Stimulated activated CD8-positive, alpha-beta memory T cell treated with anti-CD3 and anti-CD28 coated beads, Interleukin-15, amount 100 ng/mL, for 4 hours (primary cell): ENCODE measurements around the gene DST.
"Not testable (repeated sequence)": the region's sequence is repeated elsewhere in the genome, so short reads cannot be mapped to it uniquely, and the experiment has no call there.

Experiments used
- DNase-seq, 2 donors: peaks; one replicate each; pipeline ENCODE4 v3.0.0-alpha.2; 2020; ENCODE audit warnings: low read depth in 2 of 2

DST gene

DNA sequence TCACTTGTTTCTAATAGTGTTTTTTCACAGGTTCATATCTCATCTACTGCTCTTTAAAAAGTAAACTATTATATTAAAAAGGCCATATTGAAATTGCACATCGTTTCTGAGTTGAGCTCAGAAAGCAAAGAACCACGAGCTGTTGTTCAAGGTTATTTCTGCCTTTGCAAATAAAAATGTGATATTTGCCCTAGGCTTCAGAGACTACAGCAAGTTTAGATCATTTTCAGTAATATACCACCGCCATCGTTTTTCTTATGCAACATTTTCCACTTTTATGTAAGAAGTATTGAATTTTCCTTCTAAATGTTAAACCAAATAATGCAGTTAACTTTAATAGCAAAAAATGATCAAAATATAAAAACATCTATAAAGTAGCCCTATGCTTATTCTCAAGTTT, 71.1 kb downstream of the DST start:
- DNase-seq, result no peak

DNA sequence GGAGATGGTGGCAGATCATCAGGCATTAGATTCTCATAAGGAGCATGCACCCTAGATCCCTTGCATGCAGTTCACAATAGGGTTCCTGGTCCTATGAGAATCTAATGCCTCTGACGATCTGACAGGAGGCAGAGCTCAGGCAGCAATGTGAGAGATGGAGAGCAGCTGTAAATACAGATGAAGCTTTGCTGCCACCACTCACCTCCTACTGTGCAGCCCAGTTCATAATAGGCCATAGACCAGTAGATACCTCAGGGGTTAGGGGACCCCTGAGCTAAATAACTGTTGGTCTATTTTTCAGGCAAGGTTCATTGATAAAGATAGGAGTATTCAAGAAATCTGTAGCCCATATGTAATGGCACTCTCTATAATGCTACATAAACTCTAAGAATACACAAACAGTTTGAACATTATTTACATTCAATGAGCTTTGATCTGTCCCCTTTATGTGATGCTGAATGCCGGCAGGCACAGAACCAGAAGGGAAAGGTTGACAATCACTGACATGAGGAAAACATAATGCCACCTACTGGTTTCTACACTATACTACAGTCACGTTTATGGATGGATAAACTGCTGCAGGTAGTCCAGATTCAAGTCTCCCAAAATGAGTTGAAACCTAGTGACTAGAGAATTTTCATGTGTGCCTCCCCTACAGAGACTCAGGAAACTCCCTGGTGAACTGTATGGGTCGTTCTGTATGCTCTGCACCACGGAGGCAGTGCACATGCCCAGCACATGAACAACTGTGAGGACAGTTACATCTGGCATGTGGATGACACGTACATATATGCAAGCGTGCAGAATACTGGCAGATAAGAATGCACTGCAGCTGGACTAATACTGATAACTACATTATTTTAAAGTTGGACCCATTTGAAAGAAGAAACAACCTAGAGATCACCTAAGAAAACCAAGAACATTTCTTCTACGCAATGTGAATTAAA, 72.0 kb downstream of the DST start:
- no peak for DNase-seq

DNA sequence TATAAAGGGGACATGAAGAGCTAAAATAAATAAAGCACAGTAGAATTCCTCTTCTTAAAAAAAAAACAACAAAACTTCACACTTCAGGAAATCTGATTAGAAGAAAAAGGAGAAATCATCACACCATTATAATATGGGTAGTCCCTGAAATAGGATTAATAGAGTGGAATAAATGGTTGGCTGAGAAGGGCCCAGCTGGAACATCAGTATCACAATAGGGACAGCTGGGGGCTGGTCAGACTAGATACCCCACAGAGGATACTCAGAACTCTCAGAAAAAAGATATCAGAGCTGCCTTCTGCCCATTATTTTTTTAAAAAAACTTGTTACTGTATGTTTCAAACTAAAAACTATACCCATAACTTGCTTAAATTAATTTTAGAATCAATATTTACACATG, 75.2 kb downstream of the DST start:
- no peak for DNase-seq

DNA sequence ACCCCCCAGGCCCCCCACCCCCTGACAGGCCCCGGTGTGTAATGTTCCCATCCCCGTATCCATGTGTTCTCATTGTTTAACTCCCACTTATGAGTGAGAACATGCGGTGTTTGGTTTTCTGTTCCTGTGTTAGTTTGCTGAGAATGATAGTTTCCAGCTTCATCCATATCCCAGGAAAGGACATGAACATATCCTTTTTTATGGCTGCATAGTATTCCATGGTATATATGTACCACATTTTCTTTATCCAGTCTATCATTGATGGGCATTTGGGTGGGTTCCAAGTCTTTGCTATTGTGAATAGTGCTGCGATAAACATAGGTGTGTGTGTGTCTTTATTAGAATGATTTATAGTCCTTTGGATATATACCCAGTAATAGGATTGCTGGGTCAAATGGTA, 80.0 kb downstream of the DST start:
- DNase-seq, result not testable (repeated sequence)

DNA sequence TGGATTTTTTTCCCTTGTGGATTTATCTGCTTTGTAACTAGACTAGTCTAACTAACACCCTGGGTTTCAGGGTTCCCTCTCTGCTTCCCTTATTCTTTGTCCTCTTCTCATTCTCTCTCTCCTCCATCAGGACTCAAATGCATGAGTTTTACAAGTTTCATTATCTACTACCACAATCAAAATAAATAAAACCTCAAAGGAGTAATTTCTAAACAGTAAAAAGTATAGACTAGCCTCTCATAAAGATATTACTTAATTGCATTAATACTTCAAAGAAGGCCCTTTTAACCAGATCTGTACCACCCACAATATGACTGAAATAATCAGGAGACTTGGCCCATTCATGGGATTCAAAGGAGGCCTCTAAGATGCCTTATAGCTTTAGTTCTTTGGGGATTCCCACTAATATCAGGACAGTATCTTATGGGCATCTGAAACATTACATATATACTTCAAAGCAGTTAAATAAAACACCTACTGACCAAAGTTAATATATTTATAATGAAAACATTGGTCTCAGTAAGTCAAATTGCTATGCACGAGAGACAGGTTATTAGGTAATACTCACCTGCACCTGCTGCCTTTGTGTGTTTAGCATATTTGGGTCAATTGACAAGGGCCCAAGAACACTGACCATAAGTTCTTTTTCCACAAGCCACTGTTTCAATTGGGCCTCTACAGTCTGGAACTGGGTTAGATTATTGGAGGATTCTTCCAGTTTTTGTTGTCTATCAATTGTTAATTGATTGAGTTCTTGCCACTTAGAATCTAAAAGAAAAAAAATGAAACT, 85.7 kb downstream of the DST start:
- no peak for DNase-seq

DNA sequence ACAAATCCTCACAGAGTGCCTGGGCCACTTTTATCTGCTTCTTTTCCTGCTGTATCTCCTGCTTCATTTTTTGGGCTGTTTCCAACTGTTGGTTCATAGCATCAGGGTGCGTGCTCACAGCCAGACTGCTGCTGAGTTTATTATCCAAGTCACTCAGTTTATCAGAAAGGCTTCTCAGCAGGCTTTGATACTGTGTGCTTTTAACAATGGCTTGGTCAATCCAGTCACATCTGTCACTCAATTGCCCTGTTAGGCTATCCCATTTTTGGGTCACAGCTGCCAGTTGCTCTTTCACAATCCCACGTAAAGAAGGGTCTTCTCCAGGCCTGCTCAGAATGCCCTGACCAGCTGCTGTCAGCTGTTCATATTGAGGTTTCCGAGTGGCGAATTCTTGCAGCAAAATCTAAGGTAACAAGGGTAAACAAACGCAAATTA, 87.2 kb downstream of the DST start:
- DNase-seq, result no peak

DNA sequence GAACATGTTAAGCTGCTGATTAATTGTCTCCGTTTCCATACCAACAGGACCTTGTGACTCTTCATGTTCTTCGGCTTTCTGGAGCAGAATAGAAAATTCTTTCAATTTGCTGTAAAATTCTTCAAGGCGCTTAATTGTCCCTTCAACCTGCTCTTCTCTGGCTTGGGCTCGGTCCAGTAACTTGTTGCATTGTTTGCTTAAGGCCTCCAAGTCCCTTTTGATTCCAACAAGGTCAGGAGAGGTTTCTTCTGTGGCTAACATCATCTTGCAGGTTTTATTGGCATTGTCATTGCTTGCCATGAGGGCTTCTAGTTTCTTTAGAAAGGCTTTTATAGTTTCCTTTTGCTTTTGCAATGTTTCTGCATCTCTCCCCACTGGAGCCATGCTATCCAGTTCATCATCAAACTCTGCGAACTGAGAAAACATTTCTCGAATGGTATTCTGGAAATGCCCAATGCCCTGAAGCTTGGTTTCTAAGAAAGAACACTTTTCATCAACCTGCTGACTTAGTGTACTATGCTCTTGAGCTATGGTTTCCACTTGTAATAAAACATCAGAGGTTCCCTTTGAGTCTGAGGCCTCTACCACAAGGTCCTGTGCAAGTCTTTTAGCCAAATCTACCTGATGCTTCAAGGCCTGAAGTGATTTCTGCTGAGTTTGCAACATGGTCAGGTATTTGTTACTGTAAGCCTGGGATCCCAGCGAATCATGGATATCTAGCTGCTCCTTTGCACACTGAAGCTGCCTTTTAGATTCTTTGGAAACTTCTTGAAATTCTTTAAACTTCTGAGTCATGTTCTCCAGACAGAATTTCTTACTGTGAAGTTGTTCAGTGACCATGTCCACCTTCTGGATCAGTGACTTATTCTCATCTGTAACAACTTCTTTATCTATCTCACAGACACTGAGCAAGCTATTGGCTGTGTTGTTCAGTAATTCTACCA, 90.2 kb downstream of the DST start:
- DNase-seq, result no peak

DNA sequence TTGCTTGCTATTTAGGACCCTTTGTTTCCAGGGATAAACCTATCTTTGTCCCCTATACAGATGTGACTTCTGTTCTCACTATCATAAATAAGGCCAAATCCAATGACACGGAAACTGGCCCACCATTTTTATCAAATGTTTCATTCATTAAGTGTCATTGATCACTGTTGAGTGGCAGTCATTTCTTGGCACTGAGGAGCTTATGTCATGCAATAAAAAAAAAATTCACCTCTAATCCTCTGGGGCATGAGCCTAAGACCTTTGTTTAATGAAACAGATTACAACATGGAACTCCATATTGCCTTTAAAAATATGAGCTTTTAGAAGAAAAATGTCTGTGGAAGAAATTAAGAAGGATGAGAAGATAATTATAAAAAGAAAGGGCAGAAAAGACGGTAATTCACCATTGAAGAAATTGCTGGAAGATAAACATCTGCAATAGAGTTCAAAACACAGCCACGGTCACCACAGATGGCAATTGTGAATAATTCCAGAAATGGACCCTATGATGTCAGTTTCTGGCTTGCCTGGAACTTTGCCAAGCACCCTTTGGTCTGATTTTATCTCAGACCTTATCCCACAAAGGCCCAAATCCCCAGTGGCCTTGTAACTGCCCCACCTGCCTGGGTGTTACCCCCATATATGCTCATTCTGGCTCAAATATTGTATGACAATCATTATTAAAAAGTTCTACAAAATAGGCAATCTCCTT, 91.1 kb downstream of the DST start:
- DNase-seq, result no peak

DNA sequence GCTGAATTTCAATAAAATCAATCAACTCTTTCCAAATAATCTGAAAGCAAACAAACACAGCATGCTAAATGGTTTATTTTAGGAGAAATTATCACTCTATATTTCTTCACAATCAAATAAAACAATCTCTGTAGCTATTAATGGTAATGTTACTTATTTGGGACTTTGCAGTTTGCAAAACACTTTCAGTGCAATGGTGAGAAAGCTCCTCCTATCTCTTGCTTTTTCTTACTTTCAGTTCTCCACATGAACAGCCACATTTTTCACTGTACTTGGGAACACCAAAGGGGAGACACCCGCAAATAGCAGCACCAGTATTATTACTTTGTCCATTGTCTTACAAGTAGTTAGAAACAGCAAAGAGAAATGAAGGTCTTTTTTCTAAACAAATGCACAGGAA, 92.4 kb downstream of the DST start:
- DNase-seq, result no peak

DNA sequence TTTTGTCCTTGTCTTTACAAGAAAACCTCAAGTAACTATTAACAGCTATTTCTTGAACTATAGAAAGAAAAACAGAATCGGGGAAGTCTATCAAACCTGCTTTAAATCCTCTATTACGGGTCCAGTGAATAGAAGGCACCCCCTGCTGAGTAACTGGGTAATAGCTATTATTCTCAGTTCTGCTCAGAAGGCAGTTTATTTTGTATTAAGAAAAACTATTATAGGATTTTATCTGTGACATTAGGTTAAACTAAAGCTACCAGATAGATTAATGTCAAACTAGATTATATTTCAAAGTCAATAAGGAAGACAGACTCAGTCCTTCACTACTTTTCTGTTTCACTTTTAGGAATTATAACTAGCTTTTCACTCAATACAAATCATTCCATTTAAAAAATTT, 93.7 kb downstream of the DST start:
- DNase-seq, result no peak

DNA sequence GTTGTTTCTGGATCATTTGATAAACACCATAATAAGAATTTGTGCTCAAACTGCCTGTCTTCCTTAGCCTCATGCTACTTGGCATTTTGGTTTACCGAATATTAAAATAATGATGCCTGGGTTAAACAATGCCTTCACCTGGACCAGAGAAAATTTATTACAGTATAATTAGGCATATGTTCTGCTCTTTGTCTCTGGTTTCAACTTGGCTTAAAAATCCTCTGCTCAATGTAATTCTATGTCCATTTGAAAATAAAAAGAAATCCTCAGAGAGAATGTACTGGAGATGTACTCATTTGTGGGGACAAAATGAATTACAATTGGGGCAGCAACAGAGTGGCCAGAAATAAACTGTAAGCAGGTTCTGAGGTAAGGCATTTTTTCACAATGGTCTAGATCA, 95.0 kb downstream of the DST start:
- DNase-seq, result no peak

DNA sequence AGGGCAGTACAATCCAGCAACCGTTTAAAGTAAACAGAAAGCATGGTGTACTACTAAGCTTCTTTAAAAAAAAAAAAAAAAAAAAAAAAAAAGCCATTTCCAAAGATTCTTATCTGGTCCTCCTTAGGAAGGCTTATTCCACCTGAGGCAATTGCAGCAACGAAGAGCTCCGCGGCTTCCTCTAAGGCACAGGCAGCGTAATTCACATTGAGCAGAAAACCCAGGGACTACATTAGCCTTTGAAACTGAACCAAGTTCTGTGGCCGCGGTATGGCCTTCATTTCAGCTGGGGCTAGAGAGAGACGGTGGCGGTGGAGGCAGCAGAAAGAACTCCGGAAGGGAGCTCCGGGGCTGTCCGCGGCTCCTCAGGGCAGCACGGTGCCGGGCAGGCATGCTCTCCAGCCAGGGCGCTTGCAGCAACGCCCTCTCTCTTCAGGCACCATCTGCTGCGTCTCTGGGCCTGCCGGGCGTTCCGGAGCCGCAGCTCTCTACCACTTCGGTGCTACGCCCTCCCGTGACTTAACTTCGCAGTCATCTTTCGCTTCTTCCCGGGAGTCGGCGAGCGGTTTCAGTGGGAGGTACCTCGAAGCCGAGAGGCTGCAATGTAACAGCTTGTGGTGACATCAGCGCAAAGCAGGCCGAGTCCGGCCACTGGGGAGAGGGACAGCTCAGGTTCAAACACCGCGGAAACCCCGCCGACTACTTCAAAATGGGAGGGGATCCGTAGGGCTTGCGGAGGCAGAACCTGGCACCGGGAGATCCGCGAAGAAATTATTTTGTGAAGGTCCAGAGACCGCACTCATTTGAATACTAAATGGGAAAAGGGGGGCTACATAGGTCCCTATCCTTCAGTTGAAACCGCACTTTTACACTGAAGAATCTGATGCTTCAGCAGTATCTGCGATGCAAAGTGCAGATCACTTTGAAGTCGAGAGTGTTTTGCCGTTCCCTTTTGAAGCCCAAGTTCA, 100.0 kb downstream of the DST start:
- DNase-seq, result peak; percentile 29 to 31

DNA sequence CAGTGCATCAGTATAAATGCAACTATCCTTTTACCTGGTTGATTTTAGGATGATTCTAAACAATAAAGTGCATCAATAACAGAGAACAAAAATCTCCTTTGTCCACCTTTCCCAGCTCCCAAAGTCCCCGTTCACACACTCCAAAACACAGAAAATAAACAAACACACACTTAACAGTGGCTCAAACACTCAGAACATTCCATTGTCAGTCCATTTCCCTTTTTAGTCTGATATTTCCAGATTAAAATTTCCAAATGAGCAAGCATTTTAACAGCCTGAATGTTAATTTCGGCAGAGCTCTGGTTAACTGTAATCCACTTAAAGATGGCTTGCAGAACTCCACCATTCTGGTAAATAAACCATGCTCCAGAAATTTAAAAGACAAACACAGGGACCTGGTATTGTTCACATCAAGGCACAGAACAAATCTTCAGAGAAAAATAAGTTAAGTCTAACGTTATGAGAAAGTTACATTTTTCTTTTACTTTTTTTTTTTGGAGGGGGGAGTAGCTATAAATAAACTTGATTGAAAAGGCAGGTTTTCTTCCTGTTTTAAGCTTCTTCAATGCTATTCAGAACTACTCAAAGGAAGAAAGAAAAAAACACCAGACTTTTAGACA, 100.8 kb downstream of the DST start:
- DNase-seq, result no peak

DNA sequence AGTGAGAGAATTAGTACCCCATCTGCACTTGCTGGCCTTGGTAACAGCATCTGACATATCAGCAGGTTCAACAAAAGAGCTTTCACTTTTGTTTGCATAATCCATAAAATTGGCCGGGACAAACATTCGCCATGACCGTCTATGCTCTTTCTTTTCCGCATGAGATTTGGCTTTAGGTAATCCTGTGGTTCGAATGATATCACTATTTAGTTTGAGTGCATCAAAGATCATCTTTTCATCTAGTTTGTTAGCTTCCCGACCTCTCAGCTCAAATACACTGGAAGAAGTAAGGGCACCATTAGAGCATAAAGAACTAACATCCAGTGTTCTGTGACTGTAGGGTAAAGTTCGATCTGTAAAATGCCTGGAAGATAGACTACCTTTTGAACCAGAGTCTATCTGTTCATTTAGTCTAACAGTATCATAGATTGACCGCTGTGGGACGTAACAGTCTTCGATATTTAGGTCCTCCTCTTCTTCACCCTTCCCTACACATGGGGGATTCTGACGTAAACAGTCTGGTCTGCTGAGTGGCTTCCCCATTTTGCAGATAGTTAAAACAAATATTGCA, 101.6 kb downstream of the DST start:
- no peak for DNase-seq

DNA sequence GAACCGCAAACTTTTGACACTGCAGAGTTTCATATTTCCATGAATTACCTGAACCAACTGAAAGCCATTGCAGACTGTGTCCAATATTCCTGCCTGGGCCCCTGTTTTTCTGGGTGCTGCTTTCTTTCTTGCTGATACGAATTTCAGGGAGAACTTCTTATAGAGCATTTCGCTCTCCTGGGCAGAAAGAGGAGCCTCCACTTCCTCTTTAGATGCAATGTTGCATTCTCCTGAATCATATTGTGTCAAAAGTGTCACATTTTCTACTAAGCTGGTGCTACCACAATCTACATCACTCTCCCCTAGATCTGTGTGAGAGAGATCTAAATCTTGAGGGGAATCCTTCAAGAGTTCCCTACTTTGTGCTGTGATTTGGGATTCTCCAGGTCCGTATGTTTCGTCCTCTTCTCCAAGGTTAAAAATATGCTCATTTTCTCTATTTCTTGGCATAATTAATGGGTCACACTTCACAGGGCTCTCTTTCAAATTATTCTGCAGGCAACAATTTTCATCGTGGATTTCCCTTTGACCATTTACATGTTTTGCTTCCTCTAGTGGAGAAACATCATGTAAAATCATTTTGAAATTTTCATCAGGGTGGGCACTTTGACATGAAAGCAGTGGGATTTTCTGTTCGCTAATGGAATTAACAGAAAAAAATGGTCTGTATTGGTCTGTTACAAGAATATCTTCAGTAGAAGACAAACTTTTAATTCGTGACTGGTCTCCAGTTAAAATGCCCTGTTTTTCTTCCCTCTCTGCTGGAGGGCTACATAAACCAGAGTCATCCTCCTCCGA, 102.3 kb downstream of the DST start:
- no peak for DNase-seq

DNA sequence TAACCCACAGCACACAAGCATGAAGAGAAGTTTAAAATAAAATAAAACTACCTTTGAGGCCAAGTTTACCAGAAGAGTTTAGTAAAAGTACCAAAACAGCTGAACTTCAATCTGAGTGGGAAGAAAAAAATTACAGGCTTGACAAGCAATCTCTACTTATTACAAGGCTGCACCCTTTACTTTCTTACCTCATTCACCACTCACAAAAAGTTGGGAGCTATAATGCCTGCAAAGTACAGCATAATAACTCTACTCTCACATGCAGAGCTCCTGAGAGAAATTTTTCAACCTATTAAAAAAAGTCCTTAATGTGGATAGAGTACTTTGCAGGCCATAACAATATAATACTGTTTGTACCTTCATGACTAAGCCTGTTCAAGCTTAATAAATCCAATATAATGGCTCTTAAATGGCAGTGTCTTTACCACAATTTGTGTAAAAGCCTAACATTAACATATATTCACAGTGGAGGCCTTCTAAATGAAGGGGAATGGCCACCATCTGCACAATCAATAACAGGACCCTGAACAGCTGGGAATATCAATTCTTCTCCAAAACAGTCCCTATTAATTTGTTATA, 103.1 kb downstream of the DST start:
- no peak for DNase-seq

DNA sequence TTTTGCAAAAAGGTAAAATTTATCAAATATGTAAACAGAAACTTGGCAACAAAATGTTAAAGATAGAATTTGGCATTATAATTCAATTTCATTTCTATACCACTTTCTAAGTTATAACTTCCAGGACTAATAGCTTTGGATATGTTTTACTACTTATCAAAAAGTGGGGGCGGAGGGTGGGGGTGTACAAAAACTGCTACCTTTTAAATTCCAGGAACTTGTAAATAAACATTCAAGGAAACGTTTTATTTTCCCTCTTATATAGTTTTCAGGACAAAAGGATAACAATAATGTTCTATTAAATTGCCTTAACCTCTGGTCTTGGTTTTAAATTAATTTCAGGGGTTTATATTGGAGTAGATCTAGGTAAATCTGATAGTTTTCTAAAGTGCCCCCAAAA, 103.8 kb downstream of the DST start:
- DNase-seq, result no peak

DNA sequence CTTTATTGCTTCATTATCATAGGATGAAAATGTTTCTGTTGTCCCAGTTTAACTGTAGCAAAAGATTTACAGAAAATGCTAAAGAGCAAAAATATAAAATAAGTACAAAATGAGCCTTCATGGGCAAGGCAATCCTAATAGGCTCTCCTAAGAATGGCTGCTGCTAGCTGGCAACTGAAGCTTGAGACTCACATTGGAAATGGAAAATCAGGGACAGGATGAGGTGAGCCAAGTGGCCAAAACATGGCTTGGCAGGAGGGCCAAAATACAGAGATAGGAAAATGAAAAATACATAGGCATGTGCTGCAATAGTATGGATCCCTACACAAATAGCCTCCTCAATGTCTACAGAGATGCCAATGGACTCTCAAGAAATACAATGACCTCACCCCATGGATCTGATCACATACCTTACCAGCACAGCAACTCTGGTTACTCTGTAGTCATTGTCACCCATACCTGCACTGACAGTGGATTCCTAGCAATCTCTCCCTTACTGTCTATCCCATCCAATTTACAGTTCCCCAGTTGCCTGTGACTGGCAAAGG, 105.4 kb downstream of the DST start:
- no peak for DNase-seq
